ENCODE data around the gene PLEKHH2.

The PLEKHH2 gene

GRCh38 chr2:43724728-43725526 is 87.9 kb downstream of the PLEKHH2 start:
- peak; percentile 94 for DNase-seq

- no peak for DNase-seq
Measured at GRCh38 chr2:43725711-43726246, 88.7 kb downstream of the PLEKHH2 start.

- peak; percentile 58 for DNase-seq
Measured at GRCh38 chr2:43726961-43727633, 90.0 kb downstream of the PLEKHH2 start.

GRCh38 chr2:43727634-43728014 is 90.6 kb downstream of the PLEKHH2 start:
- DNase-seq, result peak; percentile 75

GRCh38 chr2:43729491-43730174 is 92.6 kb downstream of the PLEKHH2 start:
- no peak for DNase-seq

GRCh38 chr2:43731211-43731610 is 94.2 kb downstream of the PLEKHH2 start:
- DNase-seq, result no peak

- no peak for DNase-seq
Measured at GRCh38 chr2:43736637-43737036, 99.6 kb downstream of the PLEKHH2 start.

- DNase-seq, result no peak
Measured at GRCh38 chr2:43737097-43737854, 100.2 kb downstream of the PLEKHH2 start.

- DNase-seq, result no peak
Measured at GRCh38 chr2:43737855-43738254, 100.8 kb downstream of the PLEKHH2 start.

- DNase-seq, result no peak
Measured at GRCh38 chr2:43738257-43738656, 101.2 kb downstream of the PLEKHH2 start.

GRCh38 chr2:43743706-43744105 is 106.6 kb downstream of the PLEKHH2 start:
- no peak for DNase-seq

GRCh38 chr2:43745457-43745856 is 108.4 kb downstream of the PLEKHH2 start:
- DNase-seq, result no peak

GRCh38 chr2:43748333-43748732 is 111.3 kb downstream of the PLEKHH2 start:
- DNase-seq, result no peak

GRCh38 chr2:43749583-43749982 is 112.5 kb downstream of the PLEKHH2 start:
- DNase-seq, result no peak

- DNase-seq, result no peak
Measured at GRCh38 chr2:43751476-43751990, 114.5 kb downstream of the PLEKHH2 start.

- no peak for DNase-seq
Measured at GRCh38 chr2:43752302-43752701, 115.2 kb downstream of the PLEKHH2 start.

GRCh38 chr2:43754180-43754579 is 117.1 kb downstream of the PLEKHH2 start:
- no peak for DNase-seq

GRCh38 chr2:43758739-43759138 is 121.7 kb downstream of the PLEKHH2 start:
- no peak for DNase-seq

- no peak for DNase-seq
Measured at GRCh38 chr2:43759195-43759594, 122.1 kb downstream of the PLEKHH2 start.

GRCh38 chr2:43762286-43762685 is 125.2 kb downstream of the PLEKHH2 start:
- no peak for DNase-seq

- DNase-seq, result no peak
Measured at GRCh38 chr2:43763091-43763490, 126.0 kb downstream of the PLEKHH2 start.

- DNase-seq, result no peak
Measured at GRCh38 chr2:43764086-43764705, 127.1 kb downstream of the PLEKHH2 start.
